ENCODE measurements around the gene RPTOR. TPM values are rescaled to one million over a fixed set of nuclear protein-coding genes. Genes with fewer than 3 reads are reported as not detected.
"Not testable (repeated sequence)": the region's sequence is repeated elsewhere in the genome, so short reads cannot be mapped to it uniquely, and the experiment has no call there.

RPTOR gene
- total and polyA plus RNA-seq, 2 experiments from 2014 or later, result 6.6 to 16.1 TPM

DNA sequence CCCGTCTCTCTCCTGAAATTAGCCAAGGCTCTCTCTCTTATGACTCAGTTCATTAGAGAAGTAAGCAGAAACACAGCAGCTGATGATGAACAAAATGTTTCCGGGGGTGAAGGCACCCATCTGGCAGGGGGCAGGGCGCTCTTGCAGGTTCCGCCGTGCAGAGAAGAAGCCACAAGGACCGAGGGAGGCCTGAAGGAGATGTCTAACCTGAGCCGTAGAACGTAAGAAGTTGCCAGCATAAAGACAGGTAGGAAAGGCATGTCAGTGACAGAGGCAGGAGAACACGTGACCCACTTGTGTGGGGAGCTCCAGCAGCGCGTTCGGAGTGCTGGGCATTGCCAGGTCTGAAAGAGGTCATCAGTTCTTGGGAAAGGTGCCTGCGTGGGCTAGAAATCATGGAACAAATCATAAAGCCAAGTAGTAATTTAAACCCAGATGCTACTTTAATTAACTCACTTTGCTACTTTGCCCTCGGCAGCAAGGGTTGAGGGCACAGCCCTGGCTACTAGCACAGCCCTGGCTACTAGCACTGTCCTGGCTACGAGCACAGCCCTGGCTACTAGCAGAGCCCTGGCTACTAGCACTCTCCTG is 198.6 kb downstream of the RPTOR start:
- DNase-seq, result peak; percentile 64
- Histone ChIP-seq H3K79me2 (ENCODE audit: insufficient read depth) (no peaks in the 10 kb centered on the region), H3K9me3 (ENCODE audit: low read depth) (no peaks in the 10 kb centered on the region), H3K36me3 (ENCODE audit: low read depth) (0 out of 2 replicates have a peak, but pooled peaks cover 5% of the 10 kb centered on the region), H3K27me3 (replicated peaks; ENCODE audit: insufficient read depth) (no peaks in the 10 kb centered on the region), H3K4me1 (ENCODE audit: insufficient read depth) (peaks cover 11% of the 10 kb centered on the region), H4K20me1 (ENCODE audit: insufficient read depth) (no peaks in the 10 kb centered on the region), H3F3A (ENCODE audit: insufficient read depth) (peaks cover 6% of the 10 kb centered on the region; the same call in 1 of the 2 replicates), H3K27ac (no peak overlapping the region), H3K9ac (no peak overlapping the region), H3K4me2 (ENCODE audit: unreplicated experiment) (peak overlapping the region; percentile 39), H3K4me3 (no peak overlapping the region), H3K9me2 (ENCODE audit: insufficient read depth) (no peaks in the 10 kb centered on the region), H2AFZ (no peak overlapping the region)
- in situ Hi-C loops (cut with MboI), result no loop called here
- no peak for TF ChIP-seq EZH2 (IDR thresholded peaks at IDR 0.05; ENCODE audit: insufficient read depth, poor library complexity, severe bottlenecking)
- TF ChIP-seq EZH2phosphoT487 (IDR thresholded peaks at IDR 0.05; ENCODE audit: insufficient read depth, low read depth), result no peak
- 37 to 38% methylated on average over 15 of the region's 15 CpGs for WGBS, 2 experiments (ENCODE audit: low coverage in 1 of 2, low lambda C conversion rate in 2 of 2, missing lambda C conversion rate in 2 of 2)

DNA sequence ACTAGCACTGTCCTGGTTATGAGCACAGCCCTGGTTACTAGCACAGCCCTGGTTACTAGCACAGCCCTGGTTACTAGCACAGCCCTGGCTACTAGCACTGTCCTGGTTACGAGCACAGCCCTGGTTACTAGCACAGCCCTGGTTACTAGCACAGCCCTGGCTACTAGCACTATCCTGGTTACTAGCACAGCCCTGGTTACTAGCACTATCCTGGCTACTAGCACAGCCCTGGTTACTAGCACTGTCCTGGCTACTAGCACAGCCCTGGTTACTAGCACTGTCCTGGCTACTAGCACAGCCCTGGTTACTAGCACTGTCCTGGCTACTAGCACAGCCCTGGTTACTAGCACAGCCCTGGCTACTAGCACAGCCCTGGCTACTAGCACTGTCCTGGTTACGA is 199.3 kb downstream of the RPTOR start:
- H3F3A ChIP-seq (ENCODE audit: insufficient read depth); H3K9me2 ChIP-seq (ENCODE audit: insufficient read depth); H3K27ac ChIP-seq; H3K36me3 ChIP-seq (ENCODE audit: low read depth); H4K20me1 ChIP-seq (ENCODE audit: insufficient read depth); in situ Hi-C loops (cut with MboI); H3K9me3 ChIP-seq (ENCODE audit: low read depth); DNase-seq; H3K79me2 ChIP-seq (ENCODE audit: insufficient read depth); H3K27me3 ChIP-seq (replicated peaks; ENCODE audit: insufficient read depth); H3K4me2 ChIP-seq (ENCODE audit: unreplicated experiment); H2AFZ ChIP-seq; H3K4me3 ChIP-seq; H3K9ac ChIP-seq: not testable (repeated sequence)
- peaks cover 11% of the 10 kb centered on the region for H3K4me1 ChIP-seq (ENCODE audit: insufficient read depth)
- 60 to 100% methylated on average over 1 of the region's 2 CpGs for WGBS, 2 experiments (ENCODE audit: low coverage in 1 of 2, low lambda C conversion rate in 2 of 2, missing lambda C conversion rate in 2 of 2)

DNA sequence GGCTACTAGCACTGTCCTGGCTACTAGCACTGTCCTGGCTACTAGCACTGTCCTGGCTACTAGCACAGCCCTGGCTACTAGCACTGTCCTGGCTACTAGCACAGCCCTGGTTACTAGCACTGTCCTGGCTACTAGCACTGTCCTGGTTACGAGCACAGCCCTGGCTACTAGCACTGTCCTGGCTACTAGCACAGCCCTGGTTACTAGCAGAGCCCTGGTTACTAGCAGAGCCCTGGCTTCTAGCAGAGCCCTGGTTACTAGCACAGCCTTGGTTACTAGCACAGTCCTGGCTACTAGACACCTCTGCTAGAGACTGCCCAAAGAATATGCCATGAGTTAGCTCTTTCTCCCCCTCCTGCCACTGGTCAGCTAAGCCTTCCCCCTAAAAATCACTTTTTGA is 200.1 kb downstream of the RPTOR start:
- H2AFZ ChIP-seq; H3K27me3 ChIP-seq (replicated peaks; ENCODE audit: insufficient read depth); H4K20me1 ChIP-seq (ENCODE audit: insufficient read depth); H3K9me2 ChIP-seq (ENCODE audit: insufficient read depth); DNase-seq; H3F3A ChIP-seq (ENCODE audit: insufficient read depth); H3K36me3 ChIP-seq (ENCODE audit: low read depth); H3K27ac ChIP-seq; H3K4me2 ChIP-seq (ENCODE audit: unreplicated experiment); H3K4me3 ChIP-seq; H3K9me3 ChIP-seq (ENCODE audit: low read depth); H3K79me2 ChIP-seq (ENCODE audit: insufficient read depth); H3K9ac ChIP-seq; in situ Hi-C loops (cut with MboI): not testable (repeated sequence)
- H3K4me1 ChIP-seq (ENCODE audit: insufficient read depth), result peaks cover 11% of the 10 kb centered on the region
- WGBS, 2 experiments (ENCODE audit: low coverage in 1 of 2, low lambda C conversion rate in 2 of 2, missing lambda C conversion rate in 2 of 2), result no CpG with 5 or more reads among the region's 1 CpG

DNA sequence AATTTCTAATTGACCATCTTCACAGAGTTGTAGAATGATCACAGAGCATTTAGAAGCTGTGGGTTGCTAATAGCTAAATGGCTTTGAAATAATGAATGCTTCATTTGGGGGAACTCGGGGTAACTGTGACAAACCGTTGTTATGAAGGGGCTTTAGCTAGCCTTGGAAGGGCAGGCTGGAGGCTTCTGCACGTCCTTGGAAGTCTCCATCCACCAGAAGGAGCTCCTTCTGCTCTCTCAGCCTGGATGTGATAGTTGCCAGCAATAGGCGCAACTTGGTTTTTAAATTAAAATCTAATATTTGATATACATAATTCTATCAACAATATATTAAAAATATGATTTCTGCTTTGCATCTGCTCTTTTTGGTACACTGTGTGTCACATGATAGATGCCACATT is 200.5 kb downstream of the RPTOR start:
- H3K27ac ChIP-seq, result no peak overlapping the region
- H3K27me3 ChIP-seq (replicated peaks; ENCODE audit: insufficient read depth), result no peaks in the 10 kb centered on the region
- H3K4me2 ChIP-seq (ENCODE audit: unreplicated experiment), result no peak overlapping the region
- H3K4me1 ChIP-seq (ENCODE audit: insufficient read depth), result peaks cover 11% of the 10 kb centered on the region
- H3K9me2 ChIP-seq (ENCODE audit: insufficient read depth), result no peaks in the 10 kb centered on the region
- H4K20me1 ChIP-seq (ENCODE audit: insufficient read depth), result no peaks in the 10 kb centered on the region
- WGBS, 2 experiments (ENCODE audit: low coverage in 1 of 2, low lambda C conversion rate in 2 of 2, missing lambda C conversion rate in 2 of 2), result 78 to 85% methylated on average over 4 of the region's 4 CpGs
- H3K79me2 ChIP-seq (ENCODE audit: insufficient read depth), result no peaks in the 10 kb centered on the region
- no peaks in the 10 kb centered on the region for H3K36me3 ChIP-seq (ENCODE audit: low read depth)
- in situ Hi-C loops (cut with MboI), result no loop called here
- no peak for TF ChIP-seq EZH2 (IDR thresholded peaks at IDR 0.05; ENCODE audit: insufficient read depth, poor library complexity, severe bottlenecking)
- H2AFZ ChIP-seq, result no peak overlapping the region
- no peaks in the 10 kb centered on the region for H3K9me3 ChIP-seq (ENCODE audit: low read depth)
- DNase-seq, result no peak
- H3F3A ChIP-seq (ENCODE audit: insufficient read depth), result peaks cover 12% of the 10 kb centered on the region; the same call in 1 of the 2 replicates
- H3K9ac ChIP-seq, result no peak overlapping the region
- H3K4me3 ChIP-seq, result no peak overlapping the region

DNA sequence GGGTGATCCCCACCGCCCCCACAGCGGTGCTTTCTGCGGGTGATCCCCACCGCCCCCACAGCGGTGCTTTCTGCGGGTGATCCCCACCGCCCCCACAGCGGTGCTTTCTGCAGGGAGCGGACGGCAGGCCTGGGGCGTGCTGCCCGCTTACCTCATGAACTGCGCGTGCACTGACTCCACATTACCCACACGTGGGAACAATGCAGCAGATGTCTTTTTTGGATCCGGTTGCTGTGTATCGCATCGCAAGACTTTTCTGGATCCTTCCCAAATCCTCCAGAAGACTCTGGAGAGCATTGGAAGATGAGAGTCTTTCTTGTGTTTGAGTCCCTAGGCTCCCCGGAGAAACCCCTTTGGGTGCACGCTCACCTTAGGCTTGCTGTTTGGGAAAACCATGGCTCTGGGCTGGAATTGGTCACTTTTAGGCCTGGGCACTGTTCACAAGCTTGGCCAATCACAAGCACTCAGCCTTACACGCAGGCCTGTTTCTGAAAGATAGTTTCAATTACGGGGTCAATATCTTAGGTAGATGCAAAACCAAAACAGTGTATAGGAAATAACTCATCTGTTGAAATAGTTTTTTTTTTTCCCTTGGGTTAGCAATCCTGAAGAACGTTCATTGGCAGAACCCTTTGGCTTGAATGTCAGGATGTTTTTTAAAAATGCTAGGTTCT is 201.8 kb downstream of the RPTOR start:
- Histone ChIP-seq H3F3A (ENCODE audit: insufficient read depth) (peaks cover 22% of the 10 kb centered on the region), H3K4me2 (ENCODE audit: unreplicated experiment) (no peak overlapping the region), H4K20me1 (ENCODE audit: insufficient read depth) (no peaks in the 10 kb centered on the region), H2AFZ (no peak overlapping the region), H3K79me2 (ENCODE audit: insufficient read depth) (no peaks in the 10 kb centered on the region), H3K4me3 (no peak overlapping the region), H3K9me3 (ENCODE audit: low read depth) (no peaks in the 10 kb centered on the region), H3K9me2 (ENCODE audit: insufficient read depth) (no peaks in the 10 kb centered on the region), H3K9ac (no peak overlapping the region), H3K27ac (no peak overlapping the region), H3K4me1 (ENCODE audit: insufficient read depth) (peaks cover 22% of the 10 kb centered on the region), H3K27me3 (replicated peaks; ENCODE audit: insufficient read depth) (no peaks in the 10 kb centered on the region), H3K36me3 (ENCODE audit: low read depth) (no peaks in the 10 kb centered on the region)
- TF ChIP-seq EZH2 (IDR thresholded peaks at IDR 0.05; ENCODE audit: insufficient read depth, poor library complexity, severe bottlenecking) (no peak), EZH2phosphoT487 (IDR thresholded peaks at IDR 0.05; ENCODE audit: insufficient read depth, low read depth) (no peak)
- in situ Hi-C loops (cut with MboI), result no loop called here
- WGBS, 2 experiments (ENCODE audit: low coverage in 1 of 2, low lambda C conversion rate in 2 of 2, missing lambda C conversion rate in 2 of 2), result 93 to 94% methylated on average over 16 to 23 of the region's 23 CpGs
- DNase-seq, result no peak
